HepG2 (cell line): ENCODE results near the gene NDUFB8. TPM values are rescaled to one million over a fixed set of nuclear protein-coding genes. Genes with fewer than 3 reads are reported as not detected.

Experiments
- ARNTL ChIP-seq: sonication (generic); formaldehyde crosslinking; IDR thresholded peaks from 2 replicates; pipeline ENCODE4 v1.4.0; 2020; ENCODE audit warnings: mild to moderate bottlenecking, missing genetic modification reagents
- GZF1 ChIP-seq: sonication (generic); formaldehyde crosslinking; IDR thresholded peaks from 2 replicates; pipeline ENCODE4 v1.5.1; 2020; ENCODE audit warnings: mild to moderate bottlenecking, missing genetic modification reagents
- MED8 ChIP-seq: sonication (generic); formaldehyde crosslinking; IDR thresholded peaks from 2 replicates; pipeline ENCODE4 v1.8.1; 2023; ENCODE audit warnings: mild to moderate bottlenecking, missing genetic modification reagents; ENCODE audit not compliant: insufficient replicate concordance
- NCOR1 ChIP-seq: fragments of 200-600 bp; sonication (generic); IDR thresholded peaks from 2 replicates; pipeline ENCODE4 v1.7.0; 2017; ENCODE audit warnings: antibody characterized with exemption, low read length, borderline replicate concordance
- RBM39 ChIP-seq: fragments of 200-400 bp; formaldehyde crosslinking; IDR thresholded peaks from one replicate; pipeline ENCODE4 v1.6.1; 2018; ENCODE audit warnings: antibody characterized with exemption, mild to moderate bottlenecking, low read depth, low read length; ENCODE audit not compliant: poor library complexity, severe bottlenecking
- SMYD3 ChIP-seq: sonication (generic); formaldehyde crosslinking; IDR thresholded peaks from 2 replicates; pipeline ENCODE4 v1.8.1; 2023; ENCODE audit warnings: mild to moderate bottlenecking, missing genetic modification reagents
- SNRNP70 ChIP-seq: fragments of 200-400 bp; formaldehyde crosslinking; IDR thresholded peaks from 2 replicates; pipeline ENCODE4 v1.6.1; 2017; ENCODE audit warnings: mild to moderate bottlenecking, low read depth, low read length, moderate library complexity
- TCF7 ChIP-seq: sonication (generic); IDR thresholded peaks from 2 replicates; pipeline ENCODE4 v1.6.1; 2016; ENCODE audit warnings: antibody characterized with exemption, low read depth
- THAP11 ChIP-seq: IDR thresholded peaks from 2 replicates; pipeline ENCODE4 v1.6.1; 2016; ENCODE audit warnings: missing biosample characterization, missing genetic modification reagents
- UBTF ChIP-seq: sonication (generic); formaldehyde crosslinking; IDR thresholded peaks from 2 replicates; pipeline ENCODE4 v1.4.0; 2020; ENCODE audit warnings: mild to moderate bottlenecking, missing genetic modification reagents
- ZNF121 ChIP-seq: sonication (generic); formaldehyde crosslinking; IDR thresholded peaks from 2 replicates; pipeline ENCODE4 v1.5.0; 2020; ENCODE audit warnings: mild to moderate bottlenecking, missing genetic modification reagents
- ZNF251 ChIP-seq: sonication (generic); formaldehyde crosslinking; IDR thresholded peaks from 2 replicates; pipeline ENCODE4 v1.9.0; 2021; ENCODE audit warnings: mild to moderate bottlenecking, missing genetic modification reagents
- ZNF441 ChIP-seq: sonication (generic); formaldehyde crosslinking; IDR thresholded peaks from 2 replicates; pipeline ENCODE4 v1.7.0; 2021; ENCODE audit warnings: missing genetic modification reagents, borderline replicate concordance
- ZNF616 ChIP-seq: sonication (generic); formaldehyde crosslinking; IDR thresholded peaks from 2 replicates; pipeline ENCODE4 v1.5.0; 2020; ENCODE audit warnings: low read depth, mild to moderate bottlenecking, missing genetic modification reagents
- polyA plus RNA-seq, 8 experiments: library from polyadenylated mRNA; depleted of rRNA in 3 of 8; stranded (reverse) in 7 of 8; unstranded in 1 of 8; fragments of >200 nt; fragmentation: Illumina TruSeq in 4 of 8; extraction: Trizol in 4 of 8; gene quantifications; 2 replicates each; pipeline versions ENCODE4 v1.2.1 to v1.2.3, GENCODE V29; 2011 to 2016; ENCODE audit warnings: low read depth in 4 of 8, missing spikeins in 1 of 8, mixed read lengths in 1 of 8; ENCODE audit not compliant: insufficient read depth in 1 of 8
- total RNA-seq, 5 experiments: library from RNA; depleted of rRNA; stranded (reverse); fragments of >200 nt; fragmentation: Illumina TruSeq; extraction: Trizol; gene quantifications; 2 replicates each; pipeline ENCODE4 v1.2.3, GENCODE V29; 2016; ENCODE audit warnings: low read depth in 1 of 5
- TF ChIP-seq, protein P1 (sequence below): sonication (generic); formaldehyde crosslinking; IDR thresholded peaks from 2 replicates; pipeline ENCODE4 v1.9.0; 2022; ENCODE audit warnings: missing genetic modification reagents, mild to moderate bottlenecking, borderline replicate concordance
- TF ChIP-seq, protein P2 (sequence below): IDR thresholded peaks from 2 replicates; pipeline ENCODE4 v1.6.1; 2016
- TF ChIP-seq, protein P3 (sequence below): sonication (generic); formaldehyde crosslinking; IDR thresholded peaks from 2 replicates; pipeline ENCODE4 v1.4.0; 2020; ENCODE audit warnings: missing genetic modification reagents
- TF ChIP-seq, protein P4 (sequence below): sonication (generic); formaldehyde crosslinking; IDR thresholded peaks from 2 replicates; pipeline ENCODE4 v1.4.0; 2020; ENCODE audit warnings: missing genetic modification reagents, borderline replicate concordance

NDUFB8 gene
- total and polyA plus RNA-seq, 2 of the 13 experiments (the other 11 are each of a cell fraction or from before 2014, with no cell fraction given): 210 to 216 TPM

- TF ChIP-seq, protein P1, sequence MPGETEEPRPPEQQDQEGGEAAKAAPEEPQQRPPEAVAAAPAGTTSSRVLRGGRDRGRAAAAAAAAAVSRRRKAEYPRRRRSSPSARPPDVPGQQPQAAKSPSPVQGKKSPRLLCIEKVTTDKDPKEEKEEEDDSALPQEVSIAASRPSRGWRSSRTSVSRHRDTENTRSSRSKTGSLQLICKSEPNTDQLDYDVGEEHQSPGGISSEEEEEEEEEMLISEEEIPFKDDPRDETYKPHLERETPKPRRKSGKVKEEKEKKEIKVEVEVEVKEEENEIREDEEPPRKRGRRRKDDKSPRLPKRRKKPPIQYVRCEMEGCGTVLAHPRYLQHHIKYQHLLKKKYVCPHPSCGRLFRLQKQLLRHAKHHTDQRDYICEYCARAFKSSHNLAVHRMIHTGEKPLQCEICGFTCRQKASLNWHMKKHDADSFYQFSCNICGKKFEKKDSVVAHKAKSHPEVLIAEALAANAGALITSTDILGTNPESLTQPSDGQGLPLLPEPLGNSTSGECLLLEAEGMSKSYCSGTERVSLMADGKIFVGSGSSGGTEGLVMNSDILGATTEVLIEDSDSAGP (CRISPR knock-in tag): peak; percentile 55; the same call in 1 of the 2 replicates
- TF ChIP-seq ZNF121 (CRISPR knock-in tag) (0 out of 2 replicates have a peak, but pooled peaks have one; percentile 21), ZNF251 (CRISPR knock-in tag) (no peak), ARNTL (peak; percentile 76; the same call in 1 of the 2 replicates), SNRNP70 (no peak), RBM39 (peak; percentile 53), MED8 (CRISPR knock-in tag) (peak; percentile 83), NCOR1 (no peak), ZNF441 (CRISPR knock-in tag) (peak; percentile 39; the same call in 1 of the 2 replicates), SMYD3 (CRISPR knock-in tag) (0 out of 2 replicates have a peak, but pooled peaks have one; percentile 31), THAP11 (CRISPR knock-in tag) (peak; percentile 74), UBTF (CRISPR knock-in tag) (no peak), TCF7 (no peak), ZNF616 (CRISPR knock-in tag) (no peak), GZF1 (no peak)
- TF ChIP-seq, protein P2, sequence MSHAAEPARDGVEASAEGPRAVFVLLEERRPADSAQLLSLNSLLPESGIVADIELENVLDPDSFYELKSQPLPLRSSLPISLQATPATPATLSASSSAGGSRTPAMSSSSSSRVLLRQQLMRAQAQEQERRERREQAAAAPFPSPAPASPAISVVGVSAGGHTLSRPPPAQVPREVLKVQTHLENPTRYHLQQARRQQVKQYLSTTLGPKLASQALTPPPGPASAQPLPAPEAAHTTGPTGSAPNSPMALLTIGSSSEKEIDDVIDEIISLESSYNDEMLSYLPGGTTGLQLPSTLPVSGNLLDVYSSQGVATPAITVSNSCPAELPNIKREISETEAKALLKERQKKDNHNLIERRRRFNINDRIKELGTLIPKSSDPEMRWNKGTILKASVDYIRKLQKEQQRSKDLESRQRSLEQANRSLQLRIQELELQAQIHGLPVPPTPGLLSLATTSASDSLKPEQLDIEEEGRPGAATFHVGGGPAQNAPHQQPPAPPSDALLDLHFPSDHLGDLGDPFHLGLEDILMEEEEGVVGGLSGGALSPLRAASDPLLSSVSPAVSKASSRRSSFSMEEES: no peak
- TF ChIP-seq, protein P3, sequence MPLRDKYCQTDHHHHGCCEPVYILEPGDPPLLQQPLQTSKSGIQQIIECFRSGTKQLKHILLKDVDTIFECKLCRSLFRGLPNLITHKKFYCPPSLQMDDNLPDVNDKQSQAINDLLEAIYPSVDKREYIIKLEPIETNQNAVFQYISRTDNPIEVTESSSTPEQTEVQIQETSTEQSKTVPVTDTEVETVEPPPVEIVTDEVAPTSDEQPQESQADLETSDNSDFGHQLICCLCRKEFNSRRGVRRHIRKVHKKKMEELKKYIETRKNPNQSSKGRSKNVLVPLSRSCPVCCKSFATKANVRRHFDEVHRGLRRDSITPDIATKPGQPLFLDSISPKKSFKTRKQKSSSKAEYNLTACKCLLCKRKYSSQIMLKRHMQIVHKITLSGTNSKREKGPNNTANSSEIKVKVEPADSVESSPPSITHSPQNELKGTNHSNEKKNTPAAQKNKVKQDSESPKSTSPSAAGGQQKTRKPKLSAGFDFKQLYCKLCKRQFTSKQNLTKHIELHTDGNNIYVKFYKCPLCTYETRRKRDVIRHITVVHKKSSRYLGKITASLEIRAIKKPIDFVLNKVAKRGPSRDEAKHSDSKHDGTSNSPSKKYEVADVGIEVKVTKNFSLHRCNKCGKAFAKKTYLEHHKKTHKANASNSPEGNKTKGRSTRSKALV (CRISPR knock-in tag): no peak
- TF ChIP-seq, protein P4, sequence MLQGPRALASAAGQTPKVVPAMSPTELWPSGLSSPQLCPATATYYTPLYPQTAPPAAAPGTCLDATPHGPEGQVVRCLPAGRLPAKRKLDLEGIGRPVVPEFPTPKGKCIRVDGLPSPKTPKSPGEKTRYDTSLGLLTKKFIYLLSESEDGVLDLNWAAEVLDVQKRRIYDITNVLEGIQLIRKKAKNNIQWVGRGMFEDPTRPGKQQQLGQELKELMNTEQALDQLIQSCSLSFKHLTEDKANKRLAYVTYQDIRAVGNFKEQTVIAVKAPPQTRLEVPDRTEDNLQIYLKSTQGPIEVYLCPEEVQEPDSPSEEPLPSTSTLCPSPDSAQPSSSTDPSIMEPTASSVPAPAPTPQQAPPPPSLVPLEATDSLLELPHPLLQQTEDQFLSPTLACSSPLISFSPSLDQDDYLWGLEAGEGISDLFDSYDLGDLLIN: no peak
Observed at GRCh38 chr10:100529475-100530298, at the start of gene NDUFB8 (continued).
